GM19455 (cell line): ENCODE measurements around the gene TCEAL2.
"Not testable (repeated sequence)": the region's sequence is repeated elsewhere in the genome, so short reads cannot be mapped to it uniquely, and the experiment has no call there.

Source experiments
- ATAC-seq: cut with Tn5 transposase; IDR thresholded peaks from one replicate; pipeline ENCODE4 v1.9.1; 2021; ENCODE audit not compliant: unreplicated experiment

TCEAL2 gene

GRCh38 chrX:102125436-102125835 lies at the start of gene TCEAL2:
Gene TCEAL2, plus strand, starts transcription at chrX:102125679. Its CDS starts 1,152 bp downstream, at chrX:102126831.
- not testable (repeated sequence) for ATAC-seq

GRCh38 chrX:102077426-102077825 lies 48.1 kb upstream of the TCEAL2 start:
- ATAC-seq, result no peak

- ATAC-seq, result no peak
Measured at GRCh38 chrX:102085706-102086105, 39.8 kb upstream of the TCEAL2 start.

GRCh38 chrX:102113367-102113766 lies 12.1 kb upstream of the TCEAL2 start:
- ATAC-seq, result no peak

- no peak for ATAC-seq
Measured at GRCh38 chrX:102115748-102116147, 9.7 kb upstream of the TCEAL2 start.

GRCh38 chrX:102125014-102125413 lies 465 bp upstream of the TCEAL2 start:
- not testable (repeated sequence) for ATAC-seq

- ATAC-seq, result not testable (repeated sequence)
Measured at GRCh38 chrX:102126080-102126818, 770 bp downstream of the TCEAL2 start.

- ATAC-seq, result no peak
Measured at GRCh38 chrX:102126863-102127262, 1.4 kb downstream of the TCEAL2 start.

- no peak for ATAC-seq
Measured at GRCh38 chrX:102129473-102129872, 4.0 kb downstream of the TCEAL2 start.

- ATAC-seq, result no peak
Measured at GRCh38 chrX:102138064-102138463, 12.6 kb downstream of the TCEAL2 start.

GRCh38 chrX:102140876-102141275 lies 15.4 kb downstream of the TCEAL2 start:
- ATAC-seq, result not testable (repeated sequence)

GRCh38 chrX:102141631-102142030 lies 16.2 kb downstream of the TCEAL2 start:
- not testable (repeated sequence) for ATAC-seq

GRCh38 chrX:102142274-102142673 lies 16.8 kb downstream of the TCEAL2 start, which contains the start of gene TCEAL6:
Gene TCEAL6, minus strand, starts transcription at chrX:102142481.
- ATAC-seq, result not testable (repeated sequence)

- ATAC-seq, result no peak
Measured at GRCh38 chrX:102154218-102154860, 28.9 kb downstream of the TCEAL2 start.

- peak; percentile 33 for ATAC-seq
Measured at GRCh38 chrX:102154900-102155805, 29.7 kb downstream of the TCEAL2 start.

GRCh38 chrX:102155806-102156179 lies 30.3 kb downstream of the TCEAL2 start, which contains the start of gene BEX5:
Gene BEX5, minus strand, starts transcription at chrX:102155977. Its CDS starts 1,712 bp downstream, at chrX:102154265.
- ATAC-seq, result peak; percentile 81
